GM18505 (cell line): ENCODE data around the gene CD55.

ENCODE experiments used
- ATAC-seq: cut with Tn5 transposase; IDR thresholded peaks from one replicate; pipeline ENCODE4 v1.9.1; 2021; ENCODE audit not compliant: unreplicated experiment
- POLR2A ChIP-seq: IDR thresholded peaks from 4 replicates; pipeline ENCODE4 v1.6.1; 2011; ENCODE audit warnings: borderline replicate concordance; ENCODE audit not compliant: insufficient read depth, insufficient read length; ENCODE audit errors: extremely low read depth

CD55 gene

GRCh38 chr1:207345644-207346477, 24.4 kb downstream of the CD55 start:
- ATAC-seq: no peak
- no peak for TF ChIP-seq POLR2A

DNA sequence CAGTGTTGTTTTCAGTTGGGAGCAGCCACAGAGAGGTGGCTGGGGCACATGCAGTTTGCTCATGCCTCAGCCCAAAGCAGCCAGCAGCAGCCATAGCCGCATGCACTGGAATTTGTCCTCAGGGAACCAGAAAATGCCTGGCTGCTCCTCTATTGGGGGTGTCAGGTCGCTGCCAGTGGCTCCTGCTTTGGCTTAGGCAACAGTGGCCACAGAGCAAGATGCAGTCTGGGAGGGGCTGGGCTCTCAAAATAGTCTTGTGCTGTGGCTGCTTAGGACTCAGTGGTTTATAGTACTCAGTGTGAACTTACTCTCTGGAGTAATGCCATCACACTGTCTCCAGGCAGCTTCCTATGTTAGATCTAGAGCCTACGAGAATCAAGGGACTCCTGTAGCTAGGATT, 25.0 kb downstream of the CD55 start:
- ATAC-seq: no peak

DNA sequence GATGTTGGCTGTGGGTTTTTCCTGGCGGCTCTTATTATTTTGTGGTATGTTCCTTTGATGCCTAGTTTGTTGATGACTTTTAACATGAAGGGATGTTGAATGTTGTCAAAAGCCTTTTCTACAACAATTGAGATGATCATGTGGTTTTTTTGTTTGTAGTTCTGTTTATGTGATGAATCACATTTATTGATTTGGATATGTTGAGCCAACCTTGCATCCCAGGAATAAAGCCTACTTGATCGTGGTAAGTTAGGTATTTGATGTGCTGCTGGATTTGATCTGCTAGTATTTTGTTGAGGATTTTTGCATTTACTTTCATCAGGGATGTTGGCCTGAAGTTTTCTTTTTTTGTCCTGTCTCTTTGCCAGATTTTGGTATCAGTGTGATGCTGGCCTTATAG, 28.5 kb downstream of the CD55 start:
- ATAC-seq: no peak
- TF ChIP-seq POLR2A: no peak

More for the DNA sequence above, 25.0 kb downstream of the CD55 start:
- no peak for TF ChIP-seq POLR2A

DNA sequence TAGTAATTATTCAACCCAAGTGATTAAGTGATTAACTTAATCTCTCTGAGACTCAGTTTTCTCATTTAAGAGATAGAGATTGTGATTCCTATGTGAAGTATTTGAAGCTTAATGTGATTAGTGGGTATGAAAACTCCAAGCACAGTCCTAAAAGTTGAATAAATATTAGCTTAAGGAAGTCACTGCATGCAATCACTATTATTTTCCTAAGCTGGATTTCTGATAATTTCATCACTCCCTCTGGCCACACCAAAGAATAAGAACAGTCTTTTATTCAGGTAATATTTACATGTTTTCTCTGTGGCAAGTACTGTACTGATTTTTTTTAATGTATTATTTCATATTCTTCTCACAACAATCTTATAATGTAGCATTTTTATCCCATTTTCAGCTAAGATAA, 31.1 kb downstream of the CD55 start:
- ATAC-seq: no peak
- TF ChIP-seq POLR2A: no peak

DNA sequence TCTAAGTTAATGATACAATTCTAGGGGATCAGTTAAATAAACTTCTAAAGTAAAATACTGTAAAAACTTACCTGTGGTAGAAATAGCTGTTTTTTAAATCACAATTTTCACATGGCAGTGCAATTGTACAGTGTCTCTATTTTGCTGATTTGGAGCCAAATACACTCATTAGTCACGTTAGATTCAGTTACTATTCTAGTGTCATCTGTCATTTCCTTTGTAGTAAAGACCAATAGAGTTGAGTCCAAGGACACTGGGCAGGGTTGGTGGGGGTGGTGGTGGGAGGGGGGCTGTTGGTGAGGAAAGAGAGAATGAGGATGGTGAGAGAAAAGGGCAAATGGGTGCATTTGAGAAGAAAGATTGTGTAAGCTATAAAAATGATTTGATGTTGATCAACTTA, 33.6 kb downstream of the CD55 start:
- no peak for ATAC-seq
- TF ChIP-seq POLR2A: no peak

DNA sequence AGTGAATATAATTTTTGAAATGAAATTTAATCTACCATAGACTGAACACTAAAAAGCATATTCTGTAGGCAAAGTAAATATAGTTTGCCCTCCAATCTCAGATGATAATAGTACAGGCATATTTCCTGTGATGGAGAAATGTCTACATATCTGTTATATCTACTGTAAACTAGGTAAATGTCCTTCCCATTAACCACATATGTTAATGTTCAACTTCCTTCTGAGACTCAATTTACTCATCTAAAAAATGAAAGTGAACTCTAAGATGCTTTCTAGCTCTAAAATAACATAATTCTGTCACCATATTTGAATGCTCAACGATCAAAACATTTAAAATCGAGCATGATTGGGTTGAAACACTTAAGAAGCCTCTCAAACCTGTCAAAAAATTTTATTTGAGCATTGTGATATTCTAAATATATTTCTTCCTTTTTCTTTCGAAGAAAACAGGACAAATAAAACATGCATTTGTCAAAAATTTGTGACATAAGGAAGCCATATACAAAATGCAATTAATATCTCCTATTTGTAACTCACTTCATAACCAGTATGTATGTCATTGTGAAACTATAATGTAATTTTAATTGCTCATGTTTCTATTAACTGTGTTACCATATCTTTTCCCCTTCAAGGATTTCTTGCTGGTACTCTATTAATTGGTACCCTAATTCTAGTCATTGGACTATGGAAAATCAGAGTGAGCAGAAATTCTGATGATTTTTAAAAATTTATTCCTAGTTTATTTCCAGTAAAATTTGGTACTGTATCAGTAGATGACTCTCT, 34.2 kb downstream of the CD55 start:
- no peak for TF ChIP-seq POLR2A
- ATAC-seq: no peak

- TF ChIP-seq POLR2A: no peak
- ATAC-seq: no peak
These were observed 39.6 kb downstream of the CD55 start for GRCh38 chr1:207361029-207361428.

DNA sequence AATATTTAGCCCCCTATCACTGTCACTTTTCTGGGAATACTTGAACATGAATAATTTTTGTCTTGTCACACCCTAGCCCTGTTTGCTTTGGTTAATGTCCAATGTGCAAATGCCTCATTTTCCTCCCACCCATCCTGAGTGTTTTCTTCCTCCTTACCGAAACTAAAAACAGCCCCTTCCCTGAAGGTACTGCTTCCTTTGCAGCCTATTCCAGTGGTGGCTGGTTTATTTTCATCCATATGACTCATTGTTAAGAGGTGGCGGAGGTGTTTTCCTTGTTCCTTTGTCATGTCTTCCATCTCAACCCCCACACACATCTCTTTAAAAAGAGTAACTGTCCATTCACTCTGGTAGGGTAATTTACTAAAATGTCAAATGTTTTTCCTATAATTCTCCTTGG, 40.4 kb downstream of the CD55 start:
- no peak for TF ChIP-seq POLR2A
- no peak for ATAC-seq

GRCh38 chr1:207362962-207363860, 41.7 kb downstream of the CD55 start:
- no peak for ATAC-seq

GRCh38 chr1:207363871-207364270, 42.4 kb downstream of the CD55 start:
- no peak for TF ChIP-seq POLR2A
- no peak for ATAC-seq

More at GRCh38 chr1:207362962-207363860, 41.7 kb downstream of the CD55 start:
- TF ChIP-seq POLR2A: no peak

DNA sequence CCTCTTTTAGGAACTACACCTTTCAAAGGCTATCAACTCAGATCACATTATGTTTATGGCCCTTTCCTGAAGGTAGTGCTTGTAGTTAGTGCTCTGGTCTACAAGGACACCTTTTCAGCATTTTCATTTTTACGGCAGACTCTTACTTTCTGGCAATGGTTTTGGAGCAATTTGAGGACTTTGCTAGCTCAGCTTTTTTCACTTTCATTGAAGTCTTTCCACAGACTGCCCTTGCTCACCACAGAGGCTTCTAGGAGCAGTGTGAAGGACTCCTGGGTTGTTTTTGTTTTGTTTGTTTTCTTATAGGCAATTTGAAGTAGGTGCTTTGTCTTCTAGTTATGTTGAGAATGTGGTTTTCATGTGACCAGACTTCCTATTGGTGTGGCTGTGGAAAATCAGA, 43.1 kb downstream of the CD55 start:
- no peak for ATAC-seq
- no peak for TF ChIP-seq POLR2A

DNA sequence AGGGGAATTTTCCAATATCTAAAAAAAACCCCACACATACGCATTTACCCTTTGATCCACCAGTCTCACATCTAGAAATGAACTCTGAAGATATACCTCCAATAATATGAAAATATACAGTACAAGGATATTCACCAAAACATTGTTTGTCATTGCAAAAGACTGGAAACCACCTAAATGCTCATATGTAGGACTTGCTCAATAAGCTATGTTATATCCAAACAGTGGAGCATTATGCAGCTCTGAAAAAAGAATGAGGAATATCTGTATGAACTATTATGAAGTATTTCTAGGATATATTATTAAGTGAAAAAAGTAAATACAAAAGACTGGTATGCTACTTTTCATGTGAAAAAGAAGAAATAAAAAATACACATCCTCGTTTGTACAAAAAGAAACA, 43.6 kb downstream of the CD55 start:
- ATAC-seq: no peak
- no peak for TF ChIP-seq POLR2A

- ATAC-seq: no peak
- no peak for TF ChIP-seq POLR2A
These were observed 44.5 kb downstream of the CD55 start for GRCh38 chr1:207366022-207366421.

DNA sequence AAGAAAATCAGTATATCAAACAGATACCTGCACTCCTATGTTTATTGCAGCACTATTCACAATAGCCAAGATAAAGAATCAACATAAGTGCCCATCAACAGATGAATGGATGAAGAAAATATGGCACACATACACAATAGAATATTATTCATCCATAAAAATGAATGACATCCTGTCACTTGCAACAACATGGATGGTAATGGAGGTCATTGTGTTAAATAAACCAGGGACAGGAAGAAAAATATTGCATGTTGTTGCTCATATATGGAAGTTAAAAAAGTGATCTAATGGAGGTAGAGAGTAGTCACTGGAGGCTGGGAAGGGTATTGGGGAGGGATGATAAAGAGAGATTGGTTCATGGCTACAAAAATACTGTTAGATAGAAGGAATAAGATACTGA, 67.2 kb downstream of the CD55 start:
- ATAC-seq: no peak
- TF ChIP-seq POLR2A: no peak
